HepG2 (cell line): ENCODE measurements around the gene TMIGD3. TPM values are rescaled to one million over a fixed set of nuclear protein-coding genes. Genes with fewer than 3 reads are reported as not detected.

Experiments used
- ATAC-seq: fragments of 200-7000 bp; cut with Tn5 transposase; 3 replicates; pipeline ENCODE4 v1.9.1; 2020; ENCODE audit warnings: mild to moderate bottlenecking, moderate library complexity
- BruUV-seq: library from RNA; stranded (reverse); fragments of 400-500 nt; replicated peaks from 2 replicates; lab custom pipeline; 2021; lab: Mats Ljungman, UMichigan
- CTCF ChIA-PET: fragments of 300-600 bp; formaldehyde crosslinking; extraction: SDS; loops from one replicate; lab custom pipeline; 2021; ENCODE audit warnings: low total read pairs, inconsistent platforms, low intra/inter-chr PET ratio; lab: Yijun Ruan, JAX
- POLR2A ChIA-PET: fragments of 350-600 bp; sonication (Branson Sonifier 250); formaldehyde crosslinking; loops from one replicate; lab custom pipeline; 2020; ENCODE audit warnings: antibody characterized with exemption, inconsistent platforms; lab: Yijun Ruan, JAX
- DNase-seq: peaks from one replicate; pipeline ENCODE4 v3.0.0-alpha.2; 2015; ENCODE audit warnings: low spot score
- FAIRE-seq: peaks from 3 replicates; lab custom pipeline; 2011; peaks lifted over from hg19 to GRCh38; lab: Jason Lieb, UNC
- H2AFZ ChIP-seq: one replicate; pipeline ENCODE4 v1.6.1; 2011; ENCODE audit warnings: low read length, inconsistent platforms
- H3K27ac ChIP-seq: fragments of 300-600 bp; 3 replicates; pipeline ENCODE4 v1.8.0; 2011; ENCODE audit warnings: mixed run types, mild to moderate bottlenecking, mixed read lengths, low read length, inconsistent platforms; ENCODE audit not compliant: insufficient read depth; ENCODE audit errors: extremely low read length
- H3K27me3 ChIP-seq, 2 experiments: fragments of 200-600 bp in 1 of 2; 2 replicates in 1 of 2; 3 replicates in 1 of 2; pipeline versions ENCODE4 v1.6.0 to v1.8.0; 2011; ENCODE audit warnings: low read length in 2 of 2, mild to moderate bottlenecking in 2 of 2, moderate library complexity in 2 of 2, inconsistent platforms in 1 of 2; ENCODE audit not compliant: insufficient read depth in 2 of 2, control insufficient read depth in 1 of 2
- H3K36me3 ChIP-seq, 2 experiments: fragments of 200-600 bp in 1 of 2; replicated peaks in 1 of 2; 2 replicates in 1 of 2; 3 replicates in 1 of 2; pipeline versions ENCODE4 v1.5.1 to v1.8.0; 2011; ENCODE audit warnings: low read length in 2 of 2, inconsistent platforms in 1 of 2; ENCODE audit not compliant: insufficient read depth in 2 of 2, control insufficient read depth in 1 of 2
- H3K4me1 ChIP-seq: 2 replicates; pipeline ENCODE4 v1.5.1; 2012; ENCODE audit warnings: low read length, inconsistent platforms; ENCODE audit not compliant: insufficient read depth
- H3K4me2 ChIP-seq: 2 replicates; pipeline ENCODE4 v1.6.0; 2011; ENCODE audit warnings: low read depth, low read length, inconsistent platforms
- H3K4me3 ChIP-seq, 3 experiments: fragments of 200-600 bp in 1 of 3; sonication (generic), shearing (Covaris generic) in 1 of 3; replicated peaks in 1 of 3; 2 replicates each; pipeline ENCODE4 v1.5.1; 2011 to 2016; ENCODE audit warnings: low read length in 3 of 3, inconsistent platforms in 2 of 3, low read depth in 2 of 3, mild to moderate bottlenecking in 2 of 3, control low read depth in 1 of 3, mixed read lengths in 1 of 3; ENCODE audit not compliant: insufficient read depth in 1 of 3
- H3K79me2 ChIP-seq: one replicate; pipeline ENCODE4 v1.6.1; 2011; ENCODE audit warnings: low read length, inconsistent platforms; ENCODE audit not compliant: insufficient read depth
- H3K9ac ChIP-seq: 2 replicates; pipeline ENCODE4 v1.6.0; 2011; ENCODE audit warnings: mild to moderate bottlenecking, low read depth, low read length, inconsistent platforms; ENCODE audit not compliant: insufficient read depth
- H3K9me3 ChIP-seq: 2 replicates; pipeline ENCODE4 v1.5.1; 2012; ENCODE audit warnings: mild to moderate bottlenecking, low read length
- H4K20me1 ChIP-seq: 2 replicates; pipeline ENCODE4 v1.6.0; 2011; ENCODE audit warnings: inconsistent platforms, mild to moderate bottlenecking, low read length, moderate library complexity; ENCODE audit not compliant: insufficient read depth
- AKAP8 ChIP-seq: sonication (generic); formaldehyde crosslinking; IDR thresholded peaks from 2 replicates; pipeline ENCODE4 v1.5.1; 2020; ENCODE audit warnings: mild to moderate bottlenecking, missing genetic modification reagents
- CBX5 ChIP-seq: sonication (generic); formaldehyde crosslinking; IDR thresholded peaks from 2 replicates; pipeline ENCODE4 v1.4.0; 2020; ENCODE audit warnings: missing genetic modification reagents, borderline replicate concordance
- CREB3 ChIP-seq: sonication (generic); formaldehyde crosslinking; IDR thresholded peaks from 2 replicates; pipeline ENCODE4 v1.5.0; 2020; ENCODE audit warnings: missing genetic modification reagents
- EP300 ChIP-seq, 3 experiments: sonication (generic) in 1 of 3; formaldehyde crosslinking in 1 of 3; IDR thresholded peaks; 2 replicates each; pipeline versions ENCODE4 v1.5.1 to v1.6.1; 2011 to 2020; ENCODE audit warnings: low read depth in 2 of 3, low read length in 2 of 3, borderline replicate concordance in 1 of 3, improper control_type of control experiment in 1 of 3, mild to moderate bottlenecking in 1 of 3, missing genetic modification reagents in 1 of 3, moderate library complexity in 1 of 3
- ISL2 ChIP-seq: sonication (generic); formaldehyde crosslinking; IDR thresholded peaks from 2 replicates; pipeline ENCODE4 v1.5.0; 2020; ENCODE audit warnings: missing genetic modification reagents
- NFRKB ChIP-seq: fragments of 450-650 bp; IDR thresholded peaks from 2 replicates; pipeline ENCODE4 v1.6.1; 2017
- ZC3H4 ChIP-seq: sonication (generic); formaldehyde crosslinking; IDR thresholded peaks from 2 replicates; pipeline ENCODE4 v1.4.0; 2020; ENCODE audit warnings: missing genetic modification reagents, borderline replicate concordance
- ZNF232 ChIP-seq: sonication (generic); formaldehyde crosslinking; IDR thresholded peaks from 2 replicates; pipeline ENCODE4 v1.4.0; 2020; ENCODE audit warnings: missing genetic modification reagents, borderline replicate concordance
- WGBS: methylation state at CpG from one replicate; pipeline ENCODE4 v1.1.6; 2017; ENCODE audit warnings: low lambda C conversion rate; 5-methylcytosine and 5-hydroxymethylcytosine counted together
- in situ Hi-C: cut with HindIII; loops from 2 replicates; pipeline ENCODE4 v1.10.0; 2017; ENCODE audit warnings: low pct_unique_long_range_greater_than_20kb; ENCODE audit not compliant: extremely low pct_ligation_motif_present
- intact Hi-C: fragments of 100-400 bp; cut with micrococcal nuclease; formaldehyde crosslinking; loops from one replicate; pipeline ENCODE4 v1.10.0; 2022; ENCODE audit not compliant: unreplicated experiment
- polyA plus RNA-seq, 8 experiments: library from polyadenylated mRNA; depleted of rRNA in 3 of 8; stranded (reverse) in 7 of 8; unstranded in 1 of 8; fragments of >200 nt; fragmentation: Illumina TruSeq in 4 of 8; extraction: Trizol in 4 of 8; gene quantifications; 2 replicates each; pipeline versions ENCODE4 v1.2.1 to v1.2.3, GENCODE V29; 2011 to 2016; ENCODE audit warnings: low read depth in 4 of 8, missing spikeins in 1 of 8, mixed read lengths in 1 of 8; ENCODE audit not compliant: insufficient read depth in 1 of 8
- total RNA-seq, 5 experiments: library from RNA; depleted of rRNA; stranded (reverse); fragments of >200 nt; fragmentation: Illumina TruSeq; extraction: Trizol; gene quantifications; 2 replicates each; pipeline ENCODE4 v1.2.3, GENCODE V29; 2016; ENCODE audit warnings: low read depth in 1 of 5
- TF ChIP-seq, protein P1 (sequence below): sonication (generic); IDR thresholded peaks from 2 replicates; pipeline ENCODE4 v1.6.1; 2016; ENCODE audit warnings: low read depth, borderline replicate concordance

TMIGD3 gene
- total and polyA plus RNA-seq, 2 of the 13 experiments (the other 11 are each of a cell fraction or from before 2014, with no cell fraction given) = not detected

- in situ Hi-C loops = no loop called here
- no TSS peak for BruUV-seq
- H2AFZ ChIP-seq = no peak overlapping the region
- no peaks in the 10 kb centered on the region for H3K36me3 ChIP-seq
- H3K4me1 ChIP-seq = peaks cover 39% of the 10 kb centered on the region
- no peaks in the 10 kb centered on the region for H3K79me2 ChIP-seq
- TF ChIP-seq, protein P1, sequence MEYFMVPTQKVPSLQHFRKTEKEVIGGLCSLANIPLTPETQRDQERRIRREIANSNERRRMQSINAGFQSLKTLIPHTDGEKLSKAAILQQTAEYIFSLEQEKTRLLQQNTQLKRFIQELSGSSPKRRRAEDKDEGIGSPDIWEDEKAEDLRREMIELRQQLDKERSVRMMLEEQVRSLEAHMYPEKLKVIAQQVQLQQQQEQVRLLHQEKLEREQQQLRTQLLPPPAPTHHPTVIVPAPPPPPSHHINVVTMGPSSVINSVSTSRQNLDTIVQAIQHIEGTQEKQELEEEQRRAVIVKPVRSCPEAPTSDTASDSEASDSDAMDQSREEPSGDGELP = no peak
- TF ChIP-seq AKAP8 (CRISPR knock-in tag) = no peak
- TF ChIP-seq, all 625 proteins: peak for 0
- H3K9ac ChIP-seq = no peak overlapping the region
- no peak overlapping the region for H3K4me2 ChIP-seq
- H3K4me3 ChIP-seq = no peak overlapping the region
- H3K27ac ChIP-seq = no peak overlapping the region
- 100% methylated on average over 3 of the region's 3 CpGs for WGBS
- no peak for FAIRE-seq
- intact Hi-C loops = no loop called here
- DNase-seq = no peak
- H4K20me1 ChIP-seq = no peaks in the 10 kb centered on the region
- no peaks in the 10 kb centered on the region for H3K27me3 ChIP-seq
- no peak for ATAC-seq
- CTCF ChIA-PET = no interaction called here
- POLR2A ChIA-PET = no interaction called here
- no peaks in the 10 kb centered on the region for H3K9me3 ChIP-seq
Measured at GRCh38 chr1:111540928-111541327, 37.5 kb upstream of the TMIGD3 start.

GRCh38 chr1:111538343-111539025 is 35.1 kb upstream of the TMIGD3 start:
- no peak overlapping the region for H3K27ac ChIP-seq
- in situ Hi-C loops = no loop called here
- H3K79me2 ChIP-seq = no peaks in the 10 kb centered on the region
- no peak overlapping the region for H2AFZ ChIP-seq
- WGBS = 68% methylated on average over 6 of the region's 6 CpGs
- BruUV-seq = no TSS peak
- no peaks in the 10 kb centered on the region for H3K9me3 ChIP-seq
- H3K4me3 ChIP-seq = no peak overlapping the region
- CTCF ChIA-PET = no interaction called here
- no peak for ATAC-seq
- no peak for FAIRE-seq
- no peak overlapping the region for H3K4me2 ChIP-seq
- no peaks in the 10 kb centered on the region for H3K27me3 ChIP-seq
- H3K4me1 ChIP-seq = peaks cover 63% of the 10 kb centered on the region
- TF ChIP-seq ZNF232 (CRISPR knock-in tag) (no peak), ZC3H4 (CRISPR knock-in tag) (no peak), NFRKB (no peak), ISL2 (no peak), EP300 (IDR thresholded peaks at IDR 0.05; ENCODE audit: low read depth in 2 of 2, low read length in 2 of 2) (0 out of 4 replicates have a peak, but pooled peaks of 1 of the 2 experiments have one; percentile 14), EP300 (CRISPR knock-in tag; IDR thresholded peaks at IDR 0.05; ENCODE audit: borderline replicate concordance) (no peak), CREB3 (CRISPR knock-in tag) (no peak), CBX5 (CRISPR knock-in tag) (no peak)
- no peaks in the 10 kb centered on the region for H3K36me3 ChIP-seq
- no peak overlapping the region for H3K9ac ChIP-seq
- H4K20me1 ChIP-seq = no peaks in the 10 kb centered on the region
- intact Hi-C loops = no loop called here
- DNase-seq = peak; percentile 59
- POLR2A ChIA-PET = no interaction called here
